ENCODE measurements around the gene USP21. TPM values are rescaled to one million over a fixed set of nuclear protein-coding genes. Genes with fewer than 3 reads are reported as not detected.

Gene USP21
- total and polyA plus RNA-seq, 9 of the 15 experiments (the other 6 are each of a cell fraction or from before 2014, with no cell fraction given), result 4.9 to 52.4 (median 21.6) TPM

DNA sequence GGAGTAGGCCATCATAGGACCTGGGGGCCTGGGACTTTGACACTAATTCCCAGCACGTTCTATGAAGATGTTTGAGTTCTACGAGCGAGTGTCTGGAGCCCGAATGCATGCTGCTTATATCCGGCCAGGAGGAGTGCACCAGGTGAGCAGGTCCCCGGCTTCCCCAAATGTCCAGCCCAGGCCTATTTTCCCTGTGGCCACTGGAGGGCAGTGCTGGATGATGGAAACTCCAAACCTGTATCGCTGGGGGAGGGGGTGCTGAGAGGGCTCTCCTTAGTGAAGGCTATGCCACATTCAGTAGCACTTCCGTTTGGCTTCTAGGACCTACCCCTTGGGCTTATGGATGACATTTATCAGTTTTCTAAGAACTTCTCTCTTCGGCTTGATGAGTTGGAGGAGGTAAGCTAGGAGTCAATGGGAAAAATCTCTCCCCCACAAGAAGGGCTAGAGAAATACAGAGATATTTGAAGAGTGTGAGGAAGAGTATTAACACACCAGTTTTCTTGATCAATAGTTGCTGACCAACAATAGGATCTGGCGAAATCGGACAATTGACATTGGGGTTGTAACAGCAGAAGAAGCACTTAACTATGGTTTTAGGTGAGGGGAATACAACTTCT is 50.6 kb downstream of the USP21 start:
- CTCF ChIA-PET (ENCODE audit: low intra/inter-chr PET ratio), result interaction anchor here (0.6 to 2.6 kb wide), 7 partner anchors 15 to 828 kb away, joined by 3 to 10 read pairs (median 3); no protein-coding TSS in a partner anchor
- Histone ChIP-seq H3K4me2 (ENCODE audit: insufficient read depth, low read length) (no peak overlapping the region), H3K9me1 (ENCODE audit: control insufficient read depth, insufficient read depth, low read length) (peaks cover 3% of the 10 kb centered on the region), H3K27me3 (ENCODE audit: control insufficient read depth in 2 of 2, insufficient read depth in 2 of 2, low read length in 2 of 2) (no peaks in the 10 kb centered on the region), H3K36me3 (ENCODE audit: control insufficient read depth, insufficient read depth, low read length) (peaks cover 90% of the 10 kb centered on the region), H3K27ac (ENCODE audit: extremely low read depth, low read depth, low read length) (no peak overlapping the region), H4K20me1 (replicated peaks; ENCODE audit: control insufficient read depth, insufficient read depth, low read length) (0 out of 2 replicates have a peak, but pooled peaks cover 8% of the 10 kb centered on the region), H3K79me2 (ENCODE audit: control insufficient read depth, insufficient read depth, low read length) (no peaks in the 10 kb centered on the region), H3K4me3 (no peak overlapping the region), H3K9me3 (replicated peaks; ENCODE audit: control insufficient read depth, insufficient read depth, low read depth, low read length) (no peaks in the 10 kb centered on the region), H3K9ac (ENCODE audit: insufficient read depth in 1 of 2, low read depth in 2 of 2, low read length in 2 of 2) (0 out of 4 replicates have a peak overlapping the region, but pooled peaks of 1 of the 2 experiments have one; percentile 10), H2AFZ (ENCODE audit: low read depth, low read length) (no peak overlapping the region), H3K4me1 (replicated peaks in 1 of 2; ENCODE audit: control insufficient read depth in 2 of 2, insufficient read depth in 2 of 2, low read length in 2 of 2) (peaks cover 3 to 4% of the 10 kb centered on the region in 2 experiments; a peak in 1 of 5 replicates)
- BruUV-seq (replicated peaks), result no TSS peak
- peak; percentile 99 for ATAC-seq
- in situ Hi-C loops (cut with MboI), result no loop called here
- 24% methylated on average over 11 of the region's 11 CpGs for WGBS (ENCODE audit: insufficient coverage, low coverage, missing lambda C conversion rate)
- DNase-seq (ENCODE audit: extremely low read depth in 1 of 4, low spot score in 3 of 4), result peak; percentile 86 to 89 (median 86)
- intact Hi-C loops (cut with micrococcal nuclease), result loop anchor here (1.0 kb wide), 2 partner anchors 15 to 18 kb away; no protein-coding TSS in a partner anchor
- peak; percentile 92 for FAIRE-seq
- POLR2A ChIA-PET, result interaction anchor here (0.6 to 1.6 kb wide), 3 partner anchors 10 to 380 kb away, joined by 3 to 6 read pairs (median 3); no protein-coding TSS in a partner anchor
- no peak for TF ChIP-seq ILK (tag; IDR thresholded peaks at IDR 0.05; ENCODE audit: borderline replicate concordance, low read depth)
- TF ChIP-seq, protein P1, sequence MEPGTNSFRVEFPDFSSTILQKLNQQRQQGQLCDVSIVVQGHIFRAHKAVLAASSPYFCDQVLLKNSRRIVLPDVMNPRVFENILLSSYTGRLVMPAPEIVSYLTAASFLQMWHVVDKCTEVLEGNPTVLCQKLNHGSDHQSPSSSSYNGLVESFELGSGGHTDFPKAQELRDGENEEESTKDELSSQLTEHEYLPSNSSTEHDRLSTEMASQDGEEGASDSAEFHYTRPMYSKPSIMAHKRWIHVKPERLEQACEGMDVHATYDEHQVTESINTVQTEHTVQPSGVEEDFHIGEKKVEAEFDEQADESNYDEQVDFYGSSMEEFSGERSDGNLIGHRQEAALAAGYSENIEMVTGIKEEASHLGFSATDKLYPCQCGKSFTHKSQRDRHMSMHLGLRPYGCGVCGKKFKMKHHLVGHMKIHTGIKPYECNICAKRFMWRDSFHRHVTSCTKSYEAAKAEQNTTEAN (CRISPR knock-in tag; IDR thresholded peaks at IDR 0.05), result no peak
- TF ChIP-seq, protein P2, sequence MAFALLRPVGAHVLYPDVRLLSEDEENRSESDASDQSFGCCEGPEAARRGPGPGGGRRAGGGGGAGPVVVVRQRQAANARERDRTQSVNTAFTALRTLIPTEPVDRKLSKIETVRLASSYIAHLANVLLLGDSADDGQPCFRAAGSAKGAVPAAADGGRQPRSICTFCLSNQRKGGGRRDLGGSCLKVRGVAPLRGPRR (CRISPR knock-in tag; IDR thresholded peaks at IDR 0.05), result no peak
- TF ChIP-seq GTF2F1 (IDR thresholded peaks at IDR 0.05; ENCODE audit: low read depth, low read length), result no peak
- TF ChIP-seq HDAC2 (IDR thresholded peaks at IDR 0.05), result no peak
- no peak for TF ChIP-seq SIN3A (IDR thresholded peaks at IDR 0.05; ENCODE audit: borderline replicate concordance in 2 of 2, control insufficient read depth in 1 of 2, low read depth in 2 of 2, low read length in 2 of 2)
- no peak for TF ChIP-seq NFE2 (IDR thresholded peaks at IDR 0.05; ENCODE audit: low read depth)
- TF ChIP-seq ZNF699 (CRISPR knock-in tag; IDR thresholded peaks at IDR 0.05; ENCODE audit: insufficient replicate concordance), result no peak
- no peak for TF ChIP-seq NR2F6 (CRISPR knock-in tag; IDR thresholded peaks at IDR 0.05)
- TF ChIP-seq, protein P3, sequence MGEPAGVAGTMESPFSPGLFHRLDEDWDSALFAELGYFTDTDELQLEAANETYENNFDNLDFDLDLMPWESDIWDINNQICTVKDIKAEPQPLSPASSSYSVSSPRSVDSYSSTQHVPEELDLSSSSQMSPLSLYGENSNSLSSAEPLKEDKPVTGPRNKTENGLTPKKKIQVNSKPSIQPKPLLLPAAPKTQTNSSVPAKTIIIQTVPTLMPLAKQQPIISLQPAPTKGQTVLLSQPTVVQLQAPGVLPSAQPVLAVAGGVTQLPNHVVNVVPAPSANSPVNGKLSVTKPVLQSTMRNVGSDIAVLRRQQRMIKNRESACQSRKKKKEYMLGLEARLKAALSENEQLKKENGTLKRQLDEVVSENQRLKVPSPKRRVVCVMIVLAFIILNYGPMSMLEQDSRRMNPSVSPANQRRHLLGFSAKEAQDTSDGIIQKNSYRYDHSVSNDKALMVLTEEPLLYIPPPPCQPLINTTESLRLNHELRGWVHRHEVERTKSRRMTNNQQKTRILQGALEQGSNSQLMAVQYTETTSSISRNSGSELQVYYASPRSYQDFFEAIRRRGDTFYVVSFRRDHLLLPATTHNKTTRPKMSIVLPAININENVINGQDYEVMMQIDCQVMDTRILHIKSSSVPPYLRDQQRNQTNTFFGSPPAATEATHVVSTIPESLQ (CRISPR knock-in tag; IDR thresholded peaks at IDR 0.05), result no peak
- peak; percentile 71 for TF ChIP-seq RB1 (IDR thresholded peaks at IDR 0.05; ENCODE audit: low read depth)
- TF ChIP-seq, protein P4, sequence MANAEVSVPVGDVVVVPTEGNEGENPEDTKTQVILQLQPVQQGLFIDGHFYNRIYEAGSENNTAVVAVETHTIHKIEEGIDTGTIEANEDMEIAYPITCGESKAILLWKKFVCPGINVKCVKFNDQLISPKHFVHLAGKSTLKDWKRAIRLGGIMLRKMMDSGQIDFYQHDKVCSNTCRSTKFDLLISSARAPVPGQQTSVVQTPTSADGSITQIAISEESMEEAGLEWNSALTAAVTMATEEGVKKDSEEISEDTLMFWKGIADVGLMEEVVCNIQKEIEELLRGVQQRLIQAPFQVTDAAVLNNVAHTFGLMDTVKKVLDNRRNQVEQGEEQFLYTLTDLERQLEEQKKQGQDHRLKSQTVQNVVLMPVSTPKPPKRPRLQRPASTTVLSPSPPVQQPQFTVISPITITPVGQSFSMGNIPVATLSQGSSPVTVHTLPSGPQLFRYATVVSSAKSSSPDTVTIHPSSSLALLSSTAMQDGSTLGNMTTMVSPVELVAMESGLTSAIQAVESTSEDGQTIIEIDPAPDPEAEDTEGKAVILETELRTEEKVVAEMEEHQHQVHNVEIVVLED (CRISPR knock-in tag; IDR thresholded peaks at IDR 0.05), result no peak
- no peak for TF ChIP-seq RNF2 (IDR thresholded peaks at IDR 0.05)
- TF ChIP-seq HNRNPL (IDR thresholded peaks at IDR 0.05; ENCODE audit: low read depth, low read length), result no peak
- no peak for TF ChIP-seq ZNF316 (IDR thresholded peaks at IDR 0.05)
- TF ChIP-seq PHF20 (IDR thresholded peaks at IDR 0.05; ENCODE audit: partially characterized antibody), result no peak
- no peak for TF ChIP-seq CREBBP (IDR thresholded peaks at IDR 0.05; ENCODE audit: low read depth, low read length)
- TF ChIP-seq MAFF (IDR thresholded peaks at IDR 0.05; ENCODE audit: low read length), result no peak
